OCI-LY7 (cell line): Measurements from ENCODE around the gene ARID5B.

Experiments used
- CTCF ChIP-seq: fragments of 200-600 bp; sonication (generic); conservative IDR thresholded peaks from 2 replicates; pipeline ENCODE4 v1.5.1; 2014; ENCODE audit warnings: mild to moderate bottlenecking, antibody characterized with exemption, low read length, moderate library complexity, mixed read lengths
- EZH2phosphoT487 ChIP-seq: fragments of 200-600 bp; sonication (generic); IDR thresholded peaks from 2 replicates; pipeline ENCODE4 v1.6.1; 2018; ENCODE audit warnings: low read depth, borderline replicate concordance, mild to moderate bottlenecking, mixed run types, antibody characterized with exemption, low read length, moderate library complexity, mixed read lengths

- TF ChIP-seq CTCF: no peak
- TF ChIP-seq EZH2phosphoT487: no peak
These were observed 191.0 kb downstream of the ARID5B start for GRCh38 chr10:62092301-62093030.
